ENCODE measurements around the gene PGLYRP4. TPM values are rescaled to one million over a fixed set of nuclear protein-coding genes. Genes with fewer than 3 reads are reported as not detected.
A peak's percentile ranks its signal among the peaks of the same experiment; 100 is the strongest.

The PGLYRP4 gene
- total RNA-seq, 2 donors from 2014 or later, result not detected

GRCh38 chr1:153364766-153365666 is 16.4 kb upstream of the PGLYRP4 start:
- H3K27me3 ChIP-seq (replicated peaks; ENCODE audit: insufficient read depth), result no peaks in the 10 kb centered on the region
- no peaks in the 10 kb centered on the region for H3K36me3 ChIP-seq
- WGBS, result 70% methylated on average over 12 of the region's 12 CpGs
- intact Hi-C loops (cut with DNase I), result no loop called here
- no peak overlapping the region for H3K4me3 ChIP-seq
- DNase-seq (ENCODE audit: low spot score), result peak; percentile 21
- no peaks in the 10 kb centered on the region for H3K4me1 ChIP-seq (replicated peaks)
- H3K27ac ChIP-seq, result no peak overlapping the region
- TF ChIP-seq POLR2AphosphoS5 (IDR thresholded peaks at IDR 0.05) (no peak), CTCF (IDR thresholded peaks at IDR 0.05) (peak in 1 of 4 experiments; percentile 36), POLR2A (IDR thresholded peaks at IDR 0.05) (no peak)
- H3K9me3 ChIP-seq, result no peaks in the 10 kb centered on the region

GRCh38 chr1:153364156-153364555 is 15.5 kb upstream of the PGLYRP4 start:
- Histone ChIP-seq H3K4me1 (replicated peaks) (no peaks in the 10 kb centered on the region), H3K36me3 (no peaks in the 10 kb centered on the region), H3K27ac (no peak overlapping the region), H3K9me3 (no peaks in the 10 kb centered on the region), H3K4me3 (no peak overlapping the region), H3K27me3 (replicated peaks; ENCODE audit: insufficient read depth) (no peaks in the 10 kb centered on the region)
- no peak for TF ChIP-seq POLR2A (IDR thresholded peaks at IDR 0.05)
- no peak for TF ChIP-seq CTCF (IDR thresholded peaks at IDR 0.05)
- TF ChIP-seq POLR2AphosphoS5 (IDR thresholded peaks at IDR 0.05), result no peak
- no peak for DNase-seq (ENCODE audit: low spot score)
- intact Hi-C loops (cut with DNase I), result no loop called here

GRCh38 chr1:153363641-153364040 is 15.0 kb upstream of the PGLYRP4 start:
- no peak for DNase-seq (ENCODE audit: low spot score)
- Histone ChIP-seq H3K4me1 (replicated peaks) (no peaks in the 10 kb centered on the region), H3K27ac (no peak overlapping the region), H3K4me3 (no peak overlapping the region), H3K27me3 (replicated peaks; ENCODE audit: insufficient read depth) (no peaks in the 10 kb centered on the region), H3K9me3 (no peaks in the 10 kb centered on the region), H3K36me3 (no peaks in the 10 kb centered on the region)
- intact Hi-C loops (cut with DNase I), result no loop called here
- TF ChIP-seq CTCF (IDR thresholded peaks at IDR 0.05), result no peak
- TF ChIP-seq POLR2AphosphoS5 (IDR thresholded peaks at IDR 0.05), result no peak
- TF ChIP-seq POLR2A (IDR thresholded peaks at IDR 0.05), result no peak
- WGBS, result 66% methylated on average over 3 of the region's 3 CpGs

- 67% methylated on average over 3 of the region's 3 CpGs for WGBS
- Histone ChIP-seq H3K27me3 (replicated peaks; ENCODE audit: insufficient read depth) (no peaks in the 10 kb centered on the region), H3K36me3 (no peaks in the 10 kb centered on the region), H3K27ac (no peak overlapping the region), H3K4me3 (no peak overlapping the region), H3K4me1 (replicated peaks) (no peaks in the 10 kb centered on the region), H3K9me3 (no peaks in the 10 kb centered on the region)
- TF ChIP-seq CTCF (IDR thresholded peaks at IDR 0.05), result no peak
- no peak for TF ChIP-seq POLR2AphosphoS5 (IDR thresholded peaks at IDR 0.05)
- intact Hi-C loops (cut with DNase I), result no loop called here
- DNase-seq (ENCODE audit: low spot score), result no peak
Measured at GRCh38 chr1:153362187-153362775, 13.6 kb upstream of the PGLYRP4 start.

Data from prostate gland (tissue), 2 donors.